ENCODE measurements around the gene REPIN1.

The REPIN1 gene

GRCh38 chr7:150417239-150417638 is 48.6 kb downstream of the REPIN1 start:
- Histone ChIP-seq H3K36me3 (ENCODE audit: control insufficient read depth in 1 of 2, insufficient read depth in 2 of 2, low read length in 2 of 2) (peaks cover 4 to 7% of the 10 kb centered on the region in 2 experiments), H3K18ac (ENCODE audit: low read length) (no peak overlapping the region), H3K4me3 (ENCODE audit: low read depth, low read length) (no peak overlapping the region), H3K79me2 (ENCODE audit: control insufficient read depth, insufficient read depth, low read length, poor library complexity) (no peaks in the 10 kb centered on the region), H2AK5ac (ENCODE audit: low read length) (peak overlapping the region; percentile 15), H3K23ac (ENCODE audit: low read length) (no peak overlapping the region), H3K9me3 (ENCODE audit: insufficient read depth, low read depth, low read length) (no peaks in the 10 kb centered on the region), H2AFZ (ENCODE audit: insufficient read depth, low read length, poor library complexity) (no peak overlapping the region), H3K14ac (ENCODE audit: low read length) (no peak overlapping the region), H4K12ac (ENCODE audit: low read depth, low read length) (no peak overlapping the region), H3K4me1 (ENCODE audit: control insufficient read depth in 1 of 2, insufficient read depth in 2 of 2, low read length in 2 of 2) (peaks cover 8 to 14% of the 10 kb centered on the region in 2 experiments), H3K27ac (ENCODE audit: low read depth, low read length) (no peak overlapping the region), H3K9ac (ENCODE audit: low read length) (no peak overlapping the region), H2BK120ac (ENCODE audit: insufficient read depth, low read length, poor library complexity) (no peak overlapping the region), H3K27me3 (ENCODE audit: insufficient read depth, low read length) (no peaks in the 10 kb centered on the region), H3K4me2 (ENCODE audit: low read length) (no peak overlapping the region), H3K4ac (ENCODE audit: low read depth, low read length) (no peak overlapping the region), H4K91ac (ENCODE audit: low read depth, low read length) (no peak overlapping the region), H4K8ac (ENCODE audit: low read depth, low read length) (no peak overlapping the region), H2BK5ac (ENCODE audit: low read depth, low read length, poor library complexity) (no peak overlapping the region), H3K79me1 (ENCODE audit: low read length) (no peaks in the 10 kb centered on the region), H2BK12ac (ENCODE audit: low read length) (no peak overlapping the region)
- no CpG with 5 or more reads among the region's 10 CpGs for WGBS (ENCODE audit: extremely low coverage, insufficient coverage, insufficient read length)
- no peak for DNase-seq

GRCh38 chr7:150417863-150418262 is 49.2 kb downstream of the REPIN1 start:
- Histone ChIP-seq H3K4me3 (ENCODE audit: low read depth, low read length) (no peak overlapping the region), H2AK5ac (ENCODE audit: low read length) (no peak overlapping the region), H3K23ac (ENCODE audit: low read length) (no peak overlapping the region), H3K79me2 (ENCODE audit: control insufficient read depth, insufficient read depth, low read length, poor library complexity) (no peaks in the 10 kb centered on the region), H3K4me2 (ENCODE audit: low read length) (no peak overlapping the region), H3K4ac (ENCODE audit: low read depth, low read length) (no peak overlapping the region), H2AFZ (ENCODE audit: insufficient read depth, low read length, poor library complexity) (no peak overlapping the region), H3K9ac (ENCODE audit: low read length) (no peak overlapping the region), H3K27ac (ENCODE audit: low read depth, low read length) (no peak overlapping the region), H3K18ac (ENCODE audit: low read length) (no peak overlapping the region), H3K36me3 (ENCODE audit: control insufficient read depth in 1 of 2, insufficient read depth in 2 of 2, low read length in 2 of 2) (peaks cover 0 to under 1% of the 10 kb centered on the region in 2 experiments), H4K12ac (ENCODE audit: low read depth, low read length) (no peak overlapping the region), H2BK5ac (ENCODE audit: low read depth, low read length, poor library complexity) (no peak overlapping the region), H4K91ac (ENCODE audit: low read depth, low read length) (no peak overlapping the region), H3K27me3 (ENCODE audit: insufficient read depth, low read length) (no peaks in the 10 kb centered on the region), H3K79me1 (ENCODE audit: low read length) (no peaks in the 10 kb centered on the region), H4K8ac (ENCODE audit: low read depth, low read length) (no peak overlapping the region), H3K4me1 (ENCODE audit: control insufficient read depth in 1 of 2, insufficient read depth in 2 of 2, low read length in 2 of 2) (peaks cover 8 to 14% of the 10 kb centered on the region in 2 experiments), H2BK12ac (ENCODE audit: low read length) (no peak overlapping the region), H3K9me3 (ENCODE audit: insufficient read depth, low read depth, low read length) (no peaks in the 10 kb centered on the region), H3K14ac (ENCODE audit: low read length) (no peak overlapping the region), H2BK120ac (ENCODE audit: insufficient read depth, low read length, poor library complexity) (no peak overlapping the region)
- WGBS (ENCODE audit: extremely low coverage, insufficient coverage, insufficient read length), result no CpG with 5 or more reads among the region's 6 CpGs
- no peak for DNase-seq

- no peak for DNase-seq
- Histone ChIP-seq H3K23ac (ENCODE audit: low read length) (no peak overlapping the region), H2AFZ (ENCODE audit: insufficient read depth, low read length, poor library complexity) (no peak overlapping the region), H2AK5ac (ENCODE audit: low read length) (no peak overlapping the region), H2BK12ac (ENCODE audit: low read length) (peak overlapping the region; percentile 11), H3K9me3 (ENCODE audit: insufficient read depth, low read depth, low read length) (no peaks in the 10 kb centered on the region), H3K4me3 (ENCODE audit: low read depth, low read length) (no peak overlapping the region), H3K9ac (ENCODE audit: low read length) (peak overlapping the region; percentile 2), H4K12ac (ENCODE audit: low read depth, low read length) (no peak overlapping the region), H3K79me1 (ENCODE audit: low read length) (no peaks in the 10 kb centered on the region), H4K91ac (ENCODE audit: low read depth, low read length) (no peak overlapping the region), H3K4ac (ENCODE audit: low read depth, low read length) (no peak overlapping the region), H3K4me1 (ENCODE audit: control insufficient read depth in 1 of 2, insufficient read depth in 2 of 2, low read length in 2 of 2) (peaks cover 8% of the 10 kb centered on the region in 2 experiments), H3K27ac (ENCODE audit: low read depth, low read length) (no peak overlapping the region), H3K36me3 (ENCODE audit: control insufficient read depth in 1 of 2, insufficient read depth in 2 of 2, low read length in 2 of 2) (no peaks in the 10 kb centered on the region), H3K79me2 (ENCODE audit: control insufficient read depth, insufficient read depth, low read length, poor library complexity) (no peaks in the 10 kb centered on the region), H3K14ac (ENCODE audit: low read length) (no peak overlapping the region), H3K18ac (ENCODE audit: low read length) (no peak overlapping the region), H4K8ac (ENCODE audit: low read depth, low read length) (no peak overlapping the region), H3K27me3 (ENCODE audit: insufficient read depth, low read length) (no peaks in the 10 kb centered on the region), H2BK120ac (ENCODE audit: insufficient read depth, low read length, poor library complexity) (no peak overlapping the region), H2BK5ac (ENCODE audit: low read depth, low read length, poor library complexity) (no peak overlapping the region), H3K4me2 (ENCODE audit: low read length) (no peak overlapping the region)
- WGBS (ENCODE audit: extremely low coverage, insufficient coverage, insufficient read length), result no CpG with 5 or more reads among the region's 2 CpGs
Observed at GRCh38 chr7:150420242-150420641, 51.6 kb downstream of the REPIN1 start.

GRCh38 chr7:150420987-150421674 is 52.5 kb downstream of the REPIN1 start:
- Histone ChIP-seq H3K27ac (ENCODE audit: low read depth, low read length) (no peak overlapping the region), H4K91ac (ENCODE audit: low read depth, low read length) (no peak overlapping the region), H3K23ac (ENCODE audit: low read length) (no peak overlapping the region), H3K27me3 (ENCODE audit: insufficient read depth, low read length) (no peaks in the 10 kb centered on the region), H3K79me2 (ENCODE audit: control insufficient read depth, insufficient read depth, low read length, poor library complexity) (no peaks in the 10 kb centered on the region), H2AK5ac (ENCODE audit: low read length) (no peak overlapping the region), H3K79me1 (ENCODE audit: low read length) (no peaks in the 10 kb centered on the region), H3K4me1 (ENCODE audit: control insufficient read depth in 1 of 2, insufficient read depth in 2 of 2, low read length in 2 of 2) (peaks cover 2% of the 10 kb centered on the region in 2 experiments), H3K9me3 (ENCODE audit: insufficient read depth, low read depth, low read length) (no peaks in the 10 kb centered on the region), H3K4me2 (ENCODE audit: low read length) (no peak overlapping the region), H2AFZ (ENCODE audit: insufficient read depth, low read length, poor library complexity) (no peak overlapping the region), H3K9ac (ENCODE audit: low read length) (no peak overlapping the region), H3K36me3 (ENCODE audit: control insufficient read depth in 1 of 2, insufficient read depth in 2 of 2, low read length in 2 of 2) (no peaks in the 10 kb centered on the region), H4K12ac (ENCODE audit: low read depth, low read length) (no peak overlapping the region), H3K4me3 (ENCODE audit: low read depth, low read length) (no peak overlapping the region), H4K8ac (ENCODE audit: low read depth, low read length) (no peak overlapping the region), H2BK12ac (ENCODE audit: low read length) (no peak overlapping the region), H2BK5ac (ENCODE audit: low read depth, low read length, poor library complexity) (no peak overlapping the region), H3K14ac (ENCODE audit: low read length) (no peak overlapping the region), H2BK120ac (ENCODE audit: insufficient read depth, low read length, poor library complexity) (no peak overlapping the region), H3K4ac (ENCODE audit: low read depth, low read length) (no peak overlapping the region), H3K18ac (ENCODE audit: low read length) (no peak overlapping the region)
- peak; percentile 78 to 95 for DNase-seq
- WGBS (ENCODE audit: extremely low coverage, insufficient coverage, insufficient read length), result no CpG with 5 or more reads among the region's 27 CpGs
